IMR-90 (cell line): ENCODE results near the gene CYP2D6. TPM values are rescaled to one million over a fixed set of nuclear protein-coding genes. Genes with fewer than 3 reads are reported as not detected.
A peak's percentile ranks its signal among the peaks of the same experiment; 100 is the strongest.
"Not testable (repeated sequence)": the region's sequence is repeated elsewhere in the genome, so short reads cannot be mapped to it uniquely, and the experiment has no call there.

Experiments
- ATAC-seq: fragments of 200-7000 bp; cut with Tn5 transposase; 2 replicates; pipeline ENCODE4 v1.9.1; 2020; ENCODE audit warnings: low read depth, mild to moderate bottlenecking, moderate library complexity
- BruUV-seq: library from RNA; stranded (reverse); fragments of 400-500 nt; replicated peaks from 2 replicates; lab custom pipeline; 2021; lab: Mats Ljungman, UMichigan
- CTCF ChIA-PET: fragments of 300-600 bp; formaldehyde crosslinking; extraction: SDS; loops from one replicate; lab custom pipeline; 2021; ENCODE audit warnings: antibody characterized with exemption; lab: Yijun Ruan, JAX
- POLR2A ChIA-PET: fragments of 300-600 bp; sonication (Branson Sonifier 250); formaldehyde crosslinking; loops from one replicate; lab custom pipeline; 2022; ENCODE audit warnings: antibody characterized with exemption; ENCODE audit not compliant: unreplicated experiment; lab: Charles Lee
- DNase-seq: peaks from one replicate; pipeline ENCODE4 v3.0.0; 2013
- H2AFZ ChIP-seq: replicated peaks from 2 replicates; pipeline ENCODE3; 2013; ENCODE audit warnings: low read length, mild to moderate bottlenecking; ENCODE audit not compliant: poor library complexity
- H2AK5ac ChIP-seq: 2 replicates; pipeline ENCODE4 v1.6.1; 2013; ENCODE audit warnings: low read depth, low read length, inconsistent platforms
- H2AK9ac ChIP-seq: replicated peaks from 2 replicates; pipeline ENCODE3; 2013; ENCODE audit warnings: mild to moderate bottlenecking, low read depth, low read length, moderate library complexity; ENCODE audit not compliant: poor library complexity
- H2BK120ac ChIP-seq: 2 replicates; pipeline ENCODE4 v1.6.1; 2013; ENCODE audit warnings: low read depth, low read length, inconsistent platforms
- H2BK15ac ChIP-seq: 3 replicates; pipeline ENCODE4 v1.6.1; 2013; ENCODE audit warnings: low read depth, low read length, inconsistent platforms
- H2BK20ac ChIP-seq: 2 replicates; pipeline ENCODE4 v1.6.1; 2013; ENCODE audit warnings: low read depth, mild to moderate bottlenecking, inconsistent platforms, low read length, moderate library complexity
- H2BK5ac ChIP-seq: 2 replicates; pipeline ENCODE4 v1.6.1; 2013; ENCODE audit warnings: mild to moderate bottlenecking, low read depth, low read length, inconsistent platforms; ENCODE audit not compliant: poor library complexity, severe bottlenecking
- H3K14ac ChIP-seq: replicated peaks from 2 replicates; pipeline ENCODE4 v1.6.1; 2013; ENCODE audit warnings: low read depth, low read length, inconsistent platforms
- H3K18ac ChIP-seq: 2 replicates; pipeline ENCODE4 v1.6.1; 2013; ENCODE audit warnings: low read depth, low read length, control low read depth
- H3K23ac ChIP-seq: 2 replicates; pipeline ENCODE4 v1.6.1; 2013; ENCODE audit warnings: low read depth, low read length, inconsistent platforms
- H3K27ac ChIP-seq: 2 replicates; pipeline ENCODE4 v1.5.1; 2013; ENCODE audit warnings: mild to moderate bottlenecking, control low read depth, low read length; ENCODE audit not compliant: insufficient read depth
- H3K27me3 ChIP-seq: 2 replicates; pipeline ENCODE4 v1.6.1; 2013; ENCODE audit warnings: low read length; ENCODE audit not compliant: control insufficient read depth, insufficient read depth
- H3K36me3 ChIP-seq: 2 replicates; pipeline ENCODE4 v1.6.1; 2013; ENCODE audit warnings: low read length, mixed read lengths; ENCODE audit not compliant: control insufficient read depth, insufficient read depth
- H3K4ac ChIP-seq: 2 replicates; pipeline ENCODE4 v1.6.1; 2013; ENCODE audit warnings: low read depth, low read length, inconsistent platforms
- H3K4me1 ChIP-seq: 2 replicates; pipeline ENCODE4 v1.6.1; 2013; ENCODE audit warnings: low read length, mixed read lengths; ENCODE audit not compliant: control insufficient read depth, insufficient read depth
- H3K4me2 ChIP-seq: 2 replicates; pipeline ENCODE4 v1.6.1; 2013; ENCODE audit warnings: low read depth, mild to moderate bottlenecking, control low read depth, low read length, moderate library complexity
- H3K4me3 ChIP-seq: 2 replicates; pipeline ENCODE4 v1.5.1; 2013; ENCODE audit warnings: low read depth, mild to moderate bottlenecking, control low read depth, low read length, moderate library complexity; ENCODE audit not compliant: insufficient read depth
- H3K56ac ChIP-seq: 2 replicates; pipeline ENCODE4 v1.6.1; 2013; ENCODE audit warnings: low read length, inconsistent platforms; ENCODE audit not compliant: insufficient read depth; ENCODE audit errors: extremely low read depth
- H3K79me1 ChIP-seq, 2 experiments: 2 replicates each; pipeline ENCODE4 v1.6.1; 2013; ENCODE audit warnings: low read length in 2 of 2, inconsistent platforms in 1 of 2, low read depth in 1 of 2
- H3K9ac ChIP-seq: 2 replicates; pipeline ENCODE4 v1.6.1; 2013; ENCODE audit warnings: low read depth, low read length, control low read depth
- H3K9me1 ChIP-seq: 2 replicates; pipeline ENCODE4 v1.6.1; 2013; ENCODE audit warnings: low read length, inconsistent platforms; ENCODE audit not compliant: insufficient read depth
- H3K9me3 ChIP-seq: 2 replicates; pipeline ENCODE4 v1.6.1; 2013; ENCODE audit warnings: low read length; ENCODE audit not compliant: control insufficient read depth, insufficient read depth
- H4K20me1 ChIP-seq: 2 replicates; pipeline ENCODE4 v1.6.1; 2013; ENCODE audit warnings: low read length, inconsistent platforms; ENCODE audit not compliant: insufficient read depth
- H4K5ac ChIP-seq: 2 replicates; pipeline ENCODE4 v1.6.1; 2013; ENCODE audit warnings: mild to moderate bottlenecking, low read depth, low read length, control low read depth
- H4K8ac ChIP-seq, 2 experiments: 2 replicates each; pipeline ENCODE4 v1.6.1; 2013; ENCODE audit warnings: low read depth in 2 of 2, low read length in 2 of 2, control low read depth in 1 of 2, inconsistent platforms in 1 of 2
- H4K91ac ChIP-seq: 2 replicates; pipeline ENCODE4 v1.6.1; 2013; ENCODE audit warnings: low read depth, low read length, inconsistent platforms; ENCODE audit not compliant: insufficient read depth
- CEBPB ChIP-seq: IDR thresholded peaks from 2 replicates; pipeline ENCODE4 v1.6.1; 2012; ENCODE audit warnings: low read depth, low read length, improper control_type of control experiment
- CTCF ChIP-seq: conservative IDR thresholded peaks from 2 replicates; pipeline ENCODE4 v1.5.1; 2012; ENCODE audit warnings: mild to moderate bottlenecking, low read depth, low read length, improper control_type of control experiment
- FOS ChIP-seq: fragments of 150-350 bp; IDR thresholded peaks from 2 replicates; pipeline ENCODE4 v1.6.1; 2016; ENCODE audit warnings: low read depth, low read length
- MXI1 ChIP-seq: IDR thresholded peaks from 2 replicates; pipeline ENCODE4 v1.6.1; 2012; ENCODE audit warnings: low read depth, mild to moderate bottlenecking, low read length, moderate library complexity, borderline replicate concordance
- NFE2L2 ChIP-seq: fragments of 150-350 bp; IDR thresholded peaks from 2 replicates; pipeline ENCODE4 v1.6.1; 2016; ENCODE audit warnings: low read depth, mild to moderate bottlenecking, low read length
- POLR2A ChIP-seq: IDR thresholded peaks from 2 replicates; pipeline ENCODE4 v1.6.1; 2012; ENCODE audit warnings: mild to moderate bottlenecking, low read depth, low read length
- RFX5 ChIP-seq: IDR thresholded peaks from 2 replicates; pipeline ENCODE4 v1.8.0; 2012; ENCODE audit warnings: low read depth, mild to moderate bottlenecking, low read length, moderate library complexity
- SMC3 ChIP-seq: fragments of 150-350 bp; IDR thresholded peaks from 2 replicates; pipeline ENCODE4 v1.6.1; 2016; ENCODE audit warnings: low read depth, mild to moderate bottlenecking, antibody characterized with exemption, low read length, moderate library complexity
- WGBS, 2 experiments: methylation state at CpG; one replicate each; pipeline versions ENCODE4 v1.1.5 to v1.1.7; 2013; ENCODE audit warnings: missing lambda C conversion rate in 2 of 2; ENCODE audit not compliant: insufficient read length in 1 of 2; ENCODE audit errors: extremely low coverage in 2 of 2; 5-methylcytosine and 5-hydroxymethylcytosine counted together
- dilution Hi-C: fragments of 300-500 bp; cut with HindIII; formaldehyde crosslinking; loops from one replicate; pipeline ENCODE4 v1.14.3; 2018; ENCODE audit warnings: low sequenced_read_pairs; ENCODE audit not compliant: unreplicated experiment
- in situ Hi-C: fragments of 300-500 bp; cut with MboI; formaldehyde crosslinking; loops from 3 replicates; pipeline ENCODE4 v1.14.3; 2019; ENCODE audit warnings: low sequenced_read_pairs, inconsistent platforms, mixed read lengths
- intact Hi-C: fragments of 100-400 bp; cut with micrococcal nuclease; formaldehyde crosslinking; loops from 2 replicates; pipeline ENCODE4 v1.10.0; 2022
- polyA plus RNA-seq, 3 experiments: library from polyadenylated mRNA; depleted of rRNA; stranded (reverse); fragments of >200 nt; gene quantifications; 2 replicates each; pipeline ENCODE4 v1.2.3, GENCODE V29; 2012; ENCODE audit warnings: low replicate concordance in 1 of 3
- total RNA-seq: library from RNA; depleted of rRNA; stranded (reverse); fragments of >200 nt; gene quantifications from 2 replicates; pipeline ENCODE4 v1.2.3, GENCODE V29; 2012

CYP2D6 gene
- total and polyA plus RNA-seq, 2 of the 4 experiments (the other 2 are of a cell fraction): under 0.01 to 0.24 TPM

DNA sequence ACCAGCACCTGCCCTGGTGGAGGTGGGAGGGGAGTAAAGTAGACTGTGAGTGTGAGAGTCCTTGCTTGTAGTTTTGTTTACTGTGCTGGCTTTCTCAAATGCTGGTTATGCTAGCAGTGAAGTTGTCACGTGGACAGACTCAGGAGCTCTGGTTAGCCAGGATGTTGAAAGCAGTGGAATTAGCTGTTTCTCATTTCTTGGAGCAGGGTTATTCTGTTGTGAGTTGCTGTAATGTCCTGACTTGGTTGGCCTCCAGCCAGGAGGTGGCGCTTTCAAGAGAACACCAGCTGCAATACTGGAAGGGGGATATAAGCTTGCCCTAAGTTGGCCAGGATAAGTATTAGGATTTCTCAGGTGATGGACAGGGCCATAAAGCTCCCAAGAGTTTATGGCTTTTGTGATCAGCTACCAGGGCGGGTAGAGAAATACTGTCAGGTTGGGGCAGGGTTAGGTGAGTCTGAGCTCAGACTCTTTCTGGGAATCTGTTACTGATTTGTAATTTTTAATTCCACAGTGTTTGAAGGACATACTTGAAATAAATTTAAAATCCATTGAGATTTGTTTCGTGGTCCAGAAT, 13.7 kb downstream of the CYP2D6 start:
- intact Hi-C loops: no loop called here
- CTCF ChIA-PET: interaction anchor here (1.5 kb wide), 1 partner anchor 13 kb away, joined by 4 read pairs; no protein-coding TSS in a partner anchor
- Histone ChIP-seq H2BK5ac (no peak overlapping the region), H3K4me3 (no peak overlapping the region), H2AFZ (no peak overlapping the region), H3K27ac (no peak overlapping the region), H3K4me1 (peaks cover 2% of the 10 kb centered on the region; the same call in 1 of the 2 replicates), H2BK120ac (no peak overlapping the region), H2BK15ac (no peak overlapping the region), H3K4ac (no peak overlapping the region), H4K8ac (no peak overlapping the region), H3K18ac (no peak overlapping the region), H2AK5ac (no peak overlapping the region), H4K20me1 (no peaks in the 10 kb centered on the region), H3K4me2 (no peak overlapping the region), H3K36me3 (no peaks in the 10 kb centered on the region), H3K27me3 (no peaks in the 10 kb centered on the region), H3K23ac (no peak overlapping the region), H2BK20ac (no peak overlapping the region), H3K79me1 (no peaks in the 10 kb centered on the region), H4K91ac (no peak overlapping the region), H3K56ac (no peak overlapping the region), H3K9me1 (no peaks in the 10 kb centered on the region), H3K9ac (no peak overlapping the region), H3K9me3 (peaks cover 13% of the 10 kb centered on the region), H4K5ac (no peak overlapping the region), H3K14ac (no peak overlapping the region), H2AK9ac (no peak overlapping the region)
- DNase-seq: peak; percentile 4
- BruUV-seq: no TSS peak
- in situ Hi-C loops: no loop called here
- dilution Hi-C loops: no loop called here
- 40% methylated on average over 2 of the region's 4 CpGs; no CpG with 5 or more reads in 1 of the 2 experiments for WGBS, 2 experiments
- ATAC-seq: peak; percentile 42
- no peak for TF ChIP-seq SMC3
- TF ChIP-seq POLR2A: no peak
- TF ChIP-seq MXI1: no peak
- TF ChIP-seq CEBPB: no peak
- no peak for TF ChIP-seq FOS
- TF ChIP-seq NFE2L2: no peak
- TF ChIP-seq CTCF: no peak
- TF ChIP-seq RFX5: no peak
- POLR2A ChIA-PET: no interaction called here

GRCh38 chr22:42115420-42115830, 15.2 kb downstream of the CYP2D6 start:
- peaks cover 13% of the 10 kb centered on the region for H3K9me3 ChIP-seq
- H3K79me1 ChIP-seq, BruUV-seq, H2AFZ ChIP-seq, intact Hi-C loops, POLR2A ChIA-PET, H4K5ac ChIP-seq, H3K27me3 ChIP-seq, H2BK20ac ChIP-seq, H2BK5ac ChIP-seq, H3K27ac ChIP-seq, CTCF ChIA-PET, H3K18ac ChIP-seq, H3K14ac ChIP-seq, H3K4me2 ChIP-seq, H3K4me1 ChIP-seq, H2BK15ac ChIP-seq, in situ Hi-C loops, H3K56ac ChIP-seq, H3K36me3 ChIP-seq, H2BK120ac ChIP-seq, H4K91ac ChIP-seq, H3K4me3 ChIP-seq, H3K23ac ChIP-seq, H2AK9ac ChIP-seq, H4K20me1 ChIP-seq, DNase-seq, H4K8ac ChIP-seq, H2AK5ac ChIP-seq, dilution Hi-C loops, ATAC-seq, H3K4ac ChIP-seq, H3K9ac ChIP-seq, H3K9me1 ChIP-seq: not testable (repeated sequence)
- WGBS, 2 experiments: 52% methylated on average over 3 of the region's 6 CpGs; no CpG with 5 or more reads in 1 of the 2 experiments
